Liver (tissue), 3 donors: Measurements from ENCODE around the gene TGM2.

Experiments
- CTCF ChIP-seq: fragments of 150-350 bp; IDR thresholded peaks from 2 replicates; pipeline ENCODE4 v1.5.1; 2017; ENCODE audit warnings: improper control_type of control experiment, low read depth, low read length; ENCODE audit not compliant: missing input control
- HNF4A ChIP-seq, 2 donors: conservative IDR thresholded peaks; 2 replicates each; pipeline ENCODE4 v1.6.1; 2016; ENCODE audit warnings: antibody characterized with exemption in 2 of 2, mild to moderate bottlenecking in 2 of 2
- JUND ChIP-seq, 2 donors: IDR thresholded peaks; 2 replicates each; pipeline ENCODE4 v1.6.1; 2016; ENCODE audit warnings: antibody characterized with exemption in 2 of 2
- RAD21 ChIP-seq, 2 donors: IDR thresholded peaks; 2 replicates each; pipeline ENCODE4 v1.6.1; 2016; ENCODE audit warnings: antibody characterized with exemption in 2 of 2, mild to moderate bottlenecking in 2 of 2
- SP1 ChIP-seq: IDR thresholded peaks from 2 replicates; pipeline ENCODE4 v1.6.1; 2018; ENCODE audit warnings: antibody characterized with exemption, mild to moderate bottlenecking
- TAF1 ChIP-seq: conservative IDR thresholded peaks from 2 replicates; pipeline ENCODE4 v1.6.1; 2016; ENCODE audit warnings: antibody characterized with exemption, mild to moderate bottlenecking
- TF ChIP-seq, protein P1 (sequence below): IDR thresholded peaks from 2 replicates; pipeline ENCODE4 v1.6.1; 2016; ENCODE audit warnings: antibody characterized with exemption
- donor health status: healthy.
- donor health status: healthy.

DNA sequence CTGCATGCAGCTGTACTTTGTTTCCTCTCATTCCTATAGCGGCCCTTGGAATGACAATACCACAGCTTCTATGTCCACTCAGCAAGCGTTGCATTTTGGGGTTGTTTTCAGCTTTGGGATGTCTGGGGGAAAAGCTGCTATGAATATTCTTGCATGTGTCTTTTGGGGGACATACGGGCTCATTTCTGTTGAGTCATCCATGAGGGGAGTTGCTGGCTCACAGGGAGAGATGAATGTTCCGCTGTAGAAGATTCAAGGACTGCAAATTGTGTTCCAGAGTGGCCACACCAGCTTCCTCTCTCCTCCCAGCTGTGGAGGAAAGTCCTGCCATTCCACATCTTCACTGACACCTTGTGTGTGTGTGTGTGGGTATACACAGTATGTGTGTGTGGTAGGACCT, 43.3 kb downstream of the TGM2 start:
- TF ChIP-seq CTCF (no peak), JUND (IDR thresholded peaks at IDR 0.05) (no peak), HNF4A (conservative IDR thresholded peaks at IDR 0.05) (no peak), TAF1 (no peak), RAD21 (IDR thresholded peaks at IDR 0.05) (no peak), SP1 (no peak)
- TF ChIP-seq, protein P1, sequence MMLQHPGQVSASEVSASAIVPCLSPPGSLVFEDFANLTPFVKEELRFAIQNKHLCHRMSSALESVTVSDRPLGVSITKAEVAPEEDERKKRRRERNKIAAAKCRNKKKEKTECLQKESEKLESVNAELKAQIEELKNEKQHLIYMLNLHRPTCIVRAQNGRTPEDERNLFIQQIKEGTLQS = no peak
